ENCODE measurements around the gene CYP2W1.

Gene CYP2W1

DNA sequence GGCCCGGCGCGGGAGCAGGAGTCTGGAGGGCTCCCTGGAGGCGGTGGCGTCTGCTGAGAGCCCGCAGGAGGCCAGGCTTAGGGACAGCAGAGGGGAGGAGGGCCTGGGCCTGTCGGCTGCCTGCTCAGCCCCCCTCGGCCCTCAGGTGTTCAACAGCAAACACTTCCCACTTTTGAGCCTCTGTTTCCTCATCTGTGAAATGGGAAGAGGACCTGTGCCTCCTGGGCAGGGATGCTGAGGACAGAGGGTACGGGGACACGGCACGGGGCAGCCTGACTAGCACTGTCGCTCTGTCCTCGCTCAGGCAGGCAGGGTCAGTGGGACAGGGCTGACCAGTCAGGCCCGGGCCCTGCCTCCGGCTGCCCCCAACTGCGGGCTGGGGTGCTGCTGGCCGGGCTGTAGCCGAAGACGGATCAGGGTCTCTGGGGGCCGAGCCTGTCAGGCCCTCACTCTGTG, 663 bp downstream of the CYP2W1 start:
- no peak for DNase-seq

DNA sequence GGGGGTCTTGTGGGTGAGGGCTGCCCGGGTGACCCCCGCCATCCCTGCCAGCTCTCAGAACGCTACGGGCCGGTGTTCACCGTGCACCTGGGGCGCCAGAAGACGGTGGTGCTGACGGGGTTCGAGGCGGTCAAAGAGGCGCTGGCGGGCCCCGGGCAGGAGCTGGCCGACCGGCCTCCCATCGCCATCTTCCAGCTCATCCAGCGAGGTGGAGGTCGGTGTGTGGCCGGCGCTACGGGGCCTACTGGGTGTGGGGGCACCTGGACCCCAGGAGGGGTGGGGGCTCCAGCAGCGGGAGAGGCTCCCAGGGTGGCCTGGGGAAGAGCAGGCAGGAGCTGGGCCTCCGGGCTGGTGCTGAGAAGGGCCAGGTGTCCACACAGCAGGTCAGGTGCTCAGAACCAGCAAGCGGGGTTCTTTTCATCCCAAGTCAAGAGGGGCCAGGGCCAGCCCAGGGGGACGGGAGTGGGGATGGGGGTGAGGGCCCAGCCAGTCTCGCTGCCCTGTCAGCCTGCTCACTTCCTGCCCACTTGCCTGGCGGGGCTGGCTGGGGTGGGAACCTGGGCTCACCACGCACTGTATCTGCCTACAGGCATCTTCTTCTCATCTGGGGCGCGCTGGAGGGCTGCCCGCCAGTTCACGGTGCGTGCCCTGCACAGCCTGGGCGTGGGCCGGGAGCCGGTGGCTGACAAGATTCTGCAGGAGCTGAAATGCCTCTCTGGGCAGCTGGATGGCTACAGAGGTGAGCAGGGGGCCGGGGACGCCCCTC, 1.6 kb downstream of the CYP2W1 start:
- DNase-seq = no peak

DNA sequence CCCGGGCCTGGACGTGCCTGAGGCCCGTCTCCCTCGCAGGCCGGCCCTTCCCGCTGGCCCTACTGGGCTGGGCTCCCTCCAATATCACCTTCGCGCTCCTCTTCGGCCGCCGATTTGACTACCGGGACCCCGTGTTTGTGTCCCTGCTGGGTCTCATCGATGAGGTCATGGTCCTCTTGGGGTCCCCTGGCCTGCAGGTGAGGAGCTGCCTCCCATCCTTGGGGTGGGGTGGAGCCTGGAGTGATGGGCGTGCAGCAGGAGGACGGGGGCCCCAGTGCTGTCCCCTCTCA, 2.1 kb downstream of the CYP2W1 start:
- no peak for DNase-seq

DNA sequence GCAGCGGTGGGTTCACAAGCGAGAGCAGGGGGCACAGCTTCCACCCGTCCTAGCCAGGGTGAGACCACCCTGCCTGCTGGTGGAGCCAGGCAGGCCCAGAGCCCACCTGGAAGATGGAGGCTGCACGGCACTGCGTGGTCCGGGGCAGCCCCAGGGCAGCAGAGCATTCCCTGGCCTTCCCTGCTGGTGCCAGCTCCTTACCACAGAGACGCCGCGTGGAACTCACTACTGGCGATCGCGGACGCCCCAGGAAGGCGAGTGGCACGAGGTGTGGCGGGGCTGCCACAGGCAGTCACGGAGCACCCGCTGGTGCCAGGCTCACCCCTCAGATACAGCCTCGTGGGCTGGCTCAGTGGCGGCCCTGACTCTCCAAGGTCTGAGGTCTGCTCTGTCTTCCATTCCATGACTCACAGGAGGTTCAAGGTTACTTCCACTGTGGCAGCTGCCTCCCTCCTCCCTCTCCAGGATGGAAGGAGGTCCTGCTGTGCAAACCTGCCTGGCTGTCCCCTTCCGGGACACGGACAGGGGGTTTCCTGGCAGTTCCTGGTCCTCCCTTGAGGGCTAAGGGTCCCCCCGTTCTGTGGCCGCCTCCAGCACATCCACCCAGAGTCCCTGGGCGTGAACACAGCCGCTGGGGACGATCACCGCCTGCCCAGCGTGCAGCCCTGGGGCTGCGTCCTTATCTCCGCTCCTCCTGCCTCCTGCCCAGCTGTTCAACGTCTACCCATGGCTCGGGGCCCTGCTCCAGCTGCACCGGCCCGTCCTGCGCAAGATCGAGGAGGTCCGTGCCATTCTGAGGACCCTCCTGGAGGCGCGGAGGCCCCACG, 3.1 kb downstream of the CYP2W1 start:
- DNase-seq = peak; percentile 36

DNA sequence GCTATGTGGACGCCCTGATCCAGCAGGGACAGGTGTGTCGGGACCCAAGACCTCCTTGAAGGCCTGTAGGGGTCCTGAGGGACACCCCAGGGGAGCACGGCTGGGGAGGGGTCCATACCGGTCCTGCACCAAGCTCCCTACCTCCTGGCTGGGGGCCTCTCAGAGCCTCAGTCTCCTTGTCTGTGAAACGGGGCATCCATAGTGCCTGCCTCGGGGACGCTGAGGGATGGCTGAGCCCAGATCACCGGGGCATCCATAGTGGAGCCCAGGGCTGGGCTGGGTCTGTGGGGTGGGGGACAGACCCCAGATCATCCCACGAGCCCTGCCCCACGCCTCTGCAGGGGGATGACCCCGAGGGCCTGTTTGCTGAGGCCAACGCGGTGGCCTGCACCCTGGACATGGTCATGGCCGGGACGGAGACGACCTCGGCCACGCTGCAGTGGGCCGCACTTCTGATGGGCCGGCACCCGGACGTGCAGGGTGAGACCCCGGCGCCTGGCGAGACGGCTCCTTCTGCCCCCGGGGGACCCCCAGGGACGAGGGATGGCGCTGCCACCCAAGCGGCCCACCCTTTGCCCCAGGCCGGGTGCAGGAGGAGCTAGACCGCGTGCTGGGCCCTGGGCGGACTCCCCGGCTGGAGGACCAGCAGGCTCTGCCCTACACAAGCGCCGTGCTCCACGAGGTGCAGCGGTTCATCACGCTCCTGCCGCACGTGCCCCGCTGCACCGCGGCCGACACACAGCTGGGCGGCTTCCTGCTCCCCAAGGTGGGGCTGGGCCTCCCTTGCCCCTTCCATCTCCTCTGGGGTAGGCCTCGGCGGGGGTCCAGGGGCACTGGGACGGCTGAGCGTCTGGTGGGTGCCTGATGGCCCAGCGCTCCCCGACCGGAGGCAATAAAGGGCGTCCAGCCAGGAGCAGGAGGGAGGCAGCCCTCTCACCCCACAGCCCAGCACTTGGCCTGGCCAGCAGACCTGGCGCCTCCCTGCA, 4.1 kb downstream of the CYP2W1 start:
- no peak for DNase-seq

DNA sequence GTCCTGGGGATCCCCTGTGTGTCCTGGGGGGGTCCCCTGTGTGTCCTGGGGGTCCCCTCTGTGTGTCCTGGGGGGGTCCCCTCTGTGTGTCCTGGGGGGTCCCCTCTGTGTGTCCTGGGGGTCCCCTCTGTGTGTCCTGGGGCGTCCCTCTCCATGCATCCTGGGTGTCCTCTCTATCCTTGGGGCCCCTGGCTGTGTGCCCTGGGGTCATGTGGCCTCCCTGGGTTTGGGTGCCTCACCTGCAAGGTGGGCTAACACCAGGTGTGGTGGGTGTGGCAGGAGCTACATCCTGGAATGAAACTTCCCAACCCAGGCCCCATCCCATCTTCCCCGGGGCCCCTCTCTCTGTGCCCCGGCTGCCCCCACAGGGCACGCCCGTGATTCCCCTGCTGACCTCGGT, 4.9 kb downstream of the CYP2W1 start:
- no peak for DNase-seq

DNA sequence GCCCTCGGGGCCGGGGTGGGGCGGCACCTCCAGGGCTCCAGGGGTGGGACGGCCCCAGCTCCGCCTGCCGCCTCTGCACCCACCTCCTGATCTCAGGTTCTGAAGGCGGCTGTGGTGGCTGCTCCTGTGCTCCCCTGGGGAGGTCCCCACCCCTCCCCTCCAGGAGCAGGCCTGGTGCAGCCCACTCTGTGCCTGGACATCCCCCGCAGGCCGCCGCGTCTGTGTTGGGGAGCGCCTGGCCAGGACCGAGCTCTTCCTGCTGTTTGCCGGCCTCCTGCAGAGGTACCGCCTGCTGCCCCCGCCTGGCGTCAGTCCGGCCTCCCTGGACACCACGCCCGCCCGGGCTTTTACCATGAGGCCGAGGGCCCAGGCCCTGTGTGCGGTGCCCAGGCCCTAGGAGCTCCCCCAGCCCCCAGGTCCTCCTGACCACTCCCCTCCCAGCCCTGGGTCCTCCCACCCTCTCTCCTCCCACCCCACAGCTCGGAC, 5.5 kb downstream of the CYP2W1 start:
- DNase-seq = peak; percentile 46

DNA sequence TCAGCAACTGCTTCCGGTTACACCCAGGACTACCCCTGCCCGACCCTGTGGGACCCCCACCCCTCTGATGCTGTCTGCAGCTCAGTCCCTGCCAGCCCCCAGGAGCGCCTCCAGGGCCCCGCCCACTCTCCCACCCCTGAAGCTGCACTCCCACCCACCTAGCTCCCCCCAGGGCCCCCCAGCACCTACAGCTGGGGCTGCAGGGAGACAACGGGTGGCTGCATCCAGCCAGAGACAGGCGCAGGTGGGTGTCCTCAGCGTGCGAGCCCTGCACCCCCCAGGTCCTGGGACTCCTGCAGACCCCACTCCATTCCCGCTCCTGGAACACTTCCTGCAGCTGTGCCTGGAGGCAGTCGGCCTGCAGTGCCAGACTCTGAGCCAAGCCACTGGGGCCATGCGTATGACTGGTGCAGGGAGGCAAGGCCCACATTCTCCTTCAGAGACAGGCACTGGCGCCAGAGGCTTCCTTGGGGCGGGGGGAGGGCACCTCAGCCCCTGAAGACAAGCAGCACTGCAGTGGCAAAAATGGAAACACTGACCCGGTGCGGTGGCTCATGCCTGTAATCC, 6.1 kb downstream of the CYP2W1 start:
- no peak for DNase-seq

DNA sequence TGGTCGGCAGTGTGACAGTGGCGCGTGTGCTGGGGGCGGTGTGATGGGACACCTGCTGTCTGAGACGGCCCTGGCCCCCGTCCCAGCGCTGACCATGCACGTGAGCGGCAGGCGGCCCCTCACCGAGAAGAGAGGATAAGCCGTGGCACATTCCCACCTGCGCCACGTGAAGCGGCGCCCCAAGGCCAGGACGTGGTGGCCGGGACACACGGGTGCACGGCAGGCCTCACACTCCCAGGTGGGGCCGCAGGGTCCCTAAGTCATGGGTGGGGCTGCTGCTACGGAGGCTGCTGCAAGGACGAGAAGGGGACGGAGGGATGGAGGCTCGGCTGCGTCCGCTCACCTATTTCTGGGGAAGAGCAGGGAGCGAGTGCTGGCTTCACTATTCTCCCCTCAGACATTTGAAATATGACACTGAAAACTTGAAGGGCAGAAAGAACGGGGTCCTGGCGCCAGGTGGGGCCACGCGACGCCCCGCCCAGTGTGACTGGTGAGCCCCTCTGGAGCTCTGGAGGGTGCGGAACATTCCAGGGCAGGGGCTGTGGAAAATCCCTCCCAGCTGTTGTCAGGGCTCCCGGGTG, 7.5 kb downstream of the CYP2W1 start:
- no peak for DNase-seq

DNA sequence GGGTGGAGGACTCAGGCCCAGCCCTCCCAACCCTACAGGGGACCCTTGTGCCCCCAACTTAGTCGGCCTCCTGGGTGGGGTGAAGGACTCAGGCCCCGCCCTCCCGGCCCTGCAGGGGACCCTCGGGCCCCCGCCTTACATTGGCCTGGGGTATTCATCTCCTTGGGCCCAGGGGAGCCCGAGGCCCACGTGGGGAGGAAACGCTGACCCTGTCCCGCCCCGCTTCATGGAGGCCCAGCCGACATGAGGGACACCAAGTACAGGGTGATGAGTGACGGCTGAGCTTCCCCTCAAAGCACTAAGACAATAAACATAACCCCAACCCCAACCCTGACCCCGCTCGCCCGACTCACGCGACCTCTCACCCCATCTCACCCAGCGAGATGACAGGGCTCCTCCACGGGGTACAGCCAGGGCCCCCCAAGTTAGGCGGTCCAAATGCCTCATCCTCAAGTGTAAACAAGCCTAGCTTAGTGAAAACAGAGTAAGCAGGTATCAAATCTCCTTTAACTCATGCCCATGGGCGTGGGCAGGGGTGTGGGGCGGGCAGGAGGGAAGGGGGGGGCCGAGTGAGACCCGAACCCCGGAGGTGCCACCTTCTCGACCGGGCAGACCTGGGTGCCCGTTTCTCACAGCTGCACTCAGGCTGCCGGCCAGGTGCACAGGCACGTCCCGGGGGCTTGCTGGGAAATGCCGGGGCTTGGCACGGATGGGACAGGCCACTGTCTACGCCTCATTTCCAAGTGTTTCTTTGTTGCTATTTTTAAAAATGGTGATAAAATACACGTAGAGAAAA, 8.2 kb downstream of the CYP2W1 start:
- no peak for DNase-seq

DNA sequence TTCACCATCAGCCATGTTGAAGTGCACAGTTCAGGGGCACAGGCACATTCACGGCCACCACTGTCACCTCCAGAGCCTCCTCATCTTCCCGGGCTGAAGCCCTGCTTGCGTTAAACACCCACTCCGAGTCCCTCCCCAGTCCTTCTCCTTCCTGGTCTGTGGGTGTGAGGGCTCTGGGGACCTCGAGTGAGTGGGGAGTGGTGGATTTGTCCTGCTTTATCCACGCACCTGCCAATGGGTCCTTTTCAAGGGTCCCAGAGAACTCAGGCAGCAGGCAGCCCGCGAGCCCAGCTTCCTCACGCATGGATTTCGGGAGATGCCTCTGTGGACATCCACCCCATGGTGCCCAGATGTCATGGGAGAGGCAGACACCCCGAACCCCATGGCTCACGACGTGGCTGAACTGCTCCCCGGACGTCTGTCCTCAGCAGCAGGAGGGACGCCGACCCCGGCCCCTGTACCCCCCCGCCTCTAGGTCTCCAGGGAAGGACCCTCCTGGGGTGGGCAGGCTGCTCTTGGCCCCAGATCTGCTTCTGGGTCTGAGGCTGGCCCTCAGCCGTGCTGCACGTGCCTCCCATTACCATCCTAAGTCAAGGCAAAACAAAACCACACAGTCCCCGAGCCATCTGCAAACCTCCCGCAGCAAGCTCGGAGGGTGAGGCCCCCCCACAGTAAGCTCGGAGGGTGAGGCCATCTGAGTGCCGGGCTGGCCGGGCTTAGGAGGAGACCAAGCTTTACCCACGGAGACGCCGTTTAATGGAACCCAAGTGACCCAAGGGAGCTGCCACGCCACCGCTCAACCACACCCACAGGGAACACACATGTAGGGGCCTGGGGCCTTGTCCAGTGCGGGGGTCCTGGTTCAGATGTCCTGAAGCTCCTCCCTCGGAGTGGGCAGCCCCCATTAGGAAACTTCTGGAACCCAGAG, 9.0 kb downstream of the CYP2W1 start:
- no peak for DNase-seq

DNA sequence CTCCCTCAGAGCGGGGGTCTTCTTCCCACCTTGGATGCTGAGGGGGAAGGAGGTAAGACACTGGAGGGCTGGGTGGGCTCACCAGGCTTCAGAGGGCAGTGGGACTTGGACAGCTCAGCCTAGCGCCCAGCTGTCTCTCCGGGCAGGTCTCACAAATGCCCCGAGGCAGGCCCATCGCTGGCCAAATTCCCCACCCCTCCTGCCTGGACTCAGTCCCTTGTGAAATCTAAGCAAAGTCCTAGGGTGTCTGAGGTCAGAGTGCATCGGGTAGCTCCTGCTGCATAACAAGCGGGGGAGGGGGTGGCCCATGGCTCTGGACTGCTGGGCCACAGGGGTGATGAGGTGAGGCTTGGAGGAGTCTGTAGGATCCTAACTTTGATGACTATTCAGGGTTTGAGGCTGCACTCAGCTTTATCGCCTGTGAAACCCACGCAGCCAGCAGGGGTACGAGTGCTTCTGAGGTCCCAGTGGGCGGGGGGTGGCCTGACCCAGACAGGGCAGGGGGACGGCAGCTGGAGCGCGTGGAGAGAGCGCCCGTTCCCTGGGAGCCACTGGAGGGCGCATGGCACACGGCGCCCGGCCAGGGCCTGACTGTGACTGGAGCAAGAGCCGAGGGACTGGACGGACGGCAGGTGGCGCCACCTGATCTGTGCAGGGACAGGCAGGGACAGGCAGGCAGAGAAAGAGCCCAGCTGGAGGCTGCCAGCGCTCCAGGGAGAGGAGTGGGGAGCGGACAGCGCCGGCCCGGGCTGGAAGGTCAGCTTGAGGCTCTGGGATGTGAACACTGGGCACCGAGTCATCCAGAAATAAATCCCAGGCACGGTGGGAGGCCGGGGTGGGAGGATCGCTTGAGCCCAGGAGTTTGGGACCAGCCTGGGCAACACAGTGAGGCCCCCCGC, 10.0 kb downstream of the CYP2W1 start:
- DNase-seq = peak; percentile 95

DNA sequence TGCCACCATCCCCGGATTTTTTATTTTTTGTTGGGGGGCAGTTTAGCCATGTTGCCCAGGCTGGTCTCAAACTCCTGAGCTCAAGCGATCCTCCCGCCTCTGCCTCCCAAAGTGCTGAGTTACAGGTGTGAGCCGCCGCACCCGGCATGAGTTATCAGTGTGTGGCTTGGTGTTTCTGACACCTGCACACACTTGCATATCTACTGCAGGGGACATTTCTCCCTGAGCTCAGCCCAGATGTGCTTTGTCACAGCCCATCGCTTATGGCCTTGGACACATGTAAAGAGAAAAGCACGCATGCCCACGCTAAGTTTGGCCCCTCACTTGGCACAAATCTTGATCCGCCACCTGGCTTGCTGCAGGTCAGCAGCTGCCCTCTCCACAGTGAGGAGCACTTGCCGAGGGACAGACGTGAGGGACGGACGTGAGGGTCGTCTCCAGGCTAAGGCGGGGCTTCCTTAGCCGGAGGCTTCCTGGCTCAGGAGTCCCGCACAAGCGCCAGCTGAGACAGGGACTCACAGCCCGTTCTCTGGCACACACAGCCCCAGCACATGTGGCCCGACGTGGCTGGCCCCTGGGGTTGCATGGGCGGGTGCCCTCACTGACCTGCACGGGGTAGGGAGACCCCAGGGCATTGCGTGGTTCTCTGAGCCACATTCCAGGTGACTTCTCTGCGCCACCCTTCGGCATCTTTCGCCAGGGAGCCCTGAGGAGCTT, 11.8 kb downstream of the CYP2W1 start:
- no peak for DNase-seq

DNA sequence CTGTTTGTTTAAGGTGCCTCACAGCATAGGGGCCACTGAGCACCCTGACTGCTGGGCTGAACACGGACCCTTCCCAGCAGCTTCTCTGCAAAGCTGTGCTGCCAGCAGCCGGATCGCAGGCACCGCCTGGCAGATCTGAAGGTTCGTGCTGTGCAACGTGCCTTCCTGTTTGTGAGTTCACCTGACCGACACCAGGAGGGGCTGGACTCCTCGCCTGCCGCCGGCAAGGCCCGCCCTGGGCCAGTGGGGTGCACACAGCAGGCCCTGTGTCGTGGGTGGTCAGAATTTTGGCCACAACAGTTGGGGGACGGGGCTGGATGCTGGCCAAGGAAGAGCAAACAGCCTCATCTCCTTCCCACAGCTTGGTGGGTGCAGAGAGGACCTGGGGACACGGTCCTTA, 12.6 kb downstream of the CYP2W1 start:
- DNase-seq = no peak

DNA sequence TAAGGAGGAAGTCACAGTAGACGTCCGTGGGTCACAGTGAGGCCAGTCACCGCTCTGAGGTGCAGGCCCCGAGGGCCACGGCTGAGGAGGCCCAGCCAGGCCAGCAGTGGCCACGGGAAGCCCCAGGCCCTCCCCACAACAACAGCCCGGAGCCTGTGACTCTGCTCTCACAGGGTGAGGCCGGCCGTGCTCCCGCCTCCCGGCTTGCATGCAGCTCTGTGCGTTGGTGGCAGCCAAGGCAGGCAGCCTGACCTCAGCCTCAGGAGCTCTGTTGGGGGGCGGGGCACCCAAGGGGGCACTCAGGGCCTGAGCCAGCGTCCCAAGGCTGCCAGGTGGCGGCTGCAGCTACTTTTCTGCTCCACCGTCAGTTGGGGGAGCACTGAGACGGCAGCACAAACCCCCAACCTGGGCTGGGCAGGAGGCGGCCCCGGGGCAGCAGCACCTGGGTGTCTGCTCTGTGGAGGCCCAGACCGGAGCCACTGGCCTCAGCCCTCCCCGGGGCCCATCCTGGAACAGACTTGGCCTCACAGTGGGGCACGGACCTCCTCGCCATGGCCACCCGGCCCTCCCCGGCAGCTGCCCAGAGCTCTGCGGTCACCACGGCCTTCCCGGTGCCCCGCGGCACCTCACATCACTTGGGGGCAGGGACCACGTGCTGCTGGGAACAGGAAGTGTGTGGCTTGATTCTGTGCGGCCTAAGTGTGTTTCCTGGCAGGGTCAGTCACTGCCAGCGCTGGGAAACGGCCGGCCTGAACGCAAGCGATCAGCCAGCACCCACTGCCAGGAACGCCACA, 13.3 kb downstream of the CYP2W1 start:
- no peak for DNase-seq

DNA sequence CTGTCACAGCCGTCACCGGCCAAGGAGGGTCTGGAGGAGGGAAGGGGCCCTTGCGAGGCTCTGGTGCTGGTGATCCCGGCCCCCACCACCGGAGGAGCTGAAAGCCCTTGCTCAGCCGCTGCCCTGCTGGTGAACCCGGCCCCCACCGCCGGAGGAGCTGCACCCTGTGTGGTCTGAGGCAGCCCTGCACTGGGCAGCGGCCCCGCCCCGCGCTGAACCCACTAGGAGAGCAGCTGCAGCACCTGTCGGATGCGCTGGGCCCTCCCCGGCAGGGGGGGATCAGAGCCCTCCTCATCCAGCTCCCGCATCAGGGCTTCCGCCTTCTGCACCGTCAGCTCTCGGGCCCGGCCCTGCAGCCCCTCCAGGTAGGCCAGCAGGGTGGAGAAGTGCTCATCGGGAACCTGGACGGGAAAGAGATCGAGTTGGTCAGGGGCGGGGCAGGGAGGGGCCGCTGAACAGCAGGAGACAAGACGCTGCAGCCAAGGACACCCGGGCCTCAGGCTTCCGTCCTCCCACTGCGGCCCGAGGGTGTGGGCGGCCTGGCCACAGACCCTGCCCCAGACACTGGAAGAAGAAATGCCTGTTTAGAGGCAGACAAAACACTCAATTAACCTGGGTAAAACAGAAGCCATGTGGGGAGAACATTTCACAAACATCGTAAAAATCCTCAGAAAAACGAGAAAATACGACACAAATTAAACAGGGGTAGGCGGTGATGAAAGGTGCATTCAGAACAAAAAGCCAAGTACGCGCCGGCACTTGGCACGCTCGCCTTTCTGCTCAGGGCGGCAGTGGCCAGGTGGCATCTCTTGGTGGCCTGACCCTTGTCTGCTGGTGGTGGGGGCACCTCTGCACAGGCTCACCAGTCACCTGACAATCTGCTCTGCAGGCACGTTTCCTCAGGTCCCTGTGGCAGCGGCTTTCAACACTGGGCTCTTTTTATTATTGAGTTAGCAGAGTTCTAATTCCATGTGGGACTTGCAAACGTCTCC, 14.7 kb downstream of the CYP2W1 start:
- DNase-seq = no peak

Measured in NCI-H146 (cell line).